OCI-LY3 (cell line): ENCODE results near the gene TRIM44.

ENCODE experiments used
- CTCF ChIP-seq: fragments of 200-600, 300-600 bp; sonication (generic); IDR thresholded peaks from 2 replicates; pipeline ENCODE4 v1.5.1; 2014; ENCODE audit warnings: antibody characterized with exemption, low read length, low read depth
- EZH2phosphoT487 ChIP-seq: fragments of 200-600 bp; shearing (Covaris generic); IDR thresholded peaks from 2 replicates; pipeline ENCODE4 v1.6.1; 2018; ENCODE audit warnings: antibody characterized with exemption, mixed run types, low read depth

GRCh38 chr11:35771722-35772121 is 109.1 kb downstream of the TRIM44 start:
- TF ChIP-seq CTCF (no peak), EZH2phosphoT487 (no peak)
